Retina (tissue), 1 donor: ENCODE data around the gene PRIMA1.
A peak's percentile ranks its signal among the peaks of the same experiment; 100 is the strongest.
"Not testable (repeated sequence)": the region's sequence is repeated elsewhere in the genome, so short reads cannot be mapped to it uniquely, and the experiment has no call there.

Source experiments
- DNase-seq: peaks from one replicate; pipeline ENCODE4 v3.0.0-alpha.2; 2016

The PRIMA1 gene

DNA sequence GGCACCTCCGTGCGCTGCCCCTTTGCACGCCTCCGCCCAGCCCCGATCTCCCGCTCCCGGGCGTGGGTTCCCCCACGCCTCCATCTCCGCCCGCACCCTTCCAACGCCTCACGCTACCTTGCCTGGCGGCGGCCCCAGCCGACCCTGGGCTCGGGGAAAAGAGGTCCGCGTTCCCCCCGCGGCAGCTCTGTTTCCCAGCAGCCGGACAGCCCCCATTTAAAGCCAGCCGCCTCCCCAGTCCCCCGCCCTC, at the start of gene PRIMA1:
PRIMA1 (minus strand) TSS at position 193 of the 250 bp plus-strand sequence. CDS start 767 bp downstream, outside the sequence.
- peak; percentile 72 for DNase-seq

DNA sequence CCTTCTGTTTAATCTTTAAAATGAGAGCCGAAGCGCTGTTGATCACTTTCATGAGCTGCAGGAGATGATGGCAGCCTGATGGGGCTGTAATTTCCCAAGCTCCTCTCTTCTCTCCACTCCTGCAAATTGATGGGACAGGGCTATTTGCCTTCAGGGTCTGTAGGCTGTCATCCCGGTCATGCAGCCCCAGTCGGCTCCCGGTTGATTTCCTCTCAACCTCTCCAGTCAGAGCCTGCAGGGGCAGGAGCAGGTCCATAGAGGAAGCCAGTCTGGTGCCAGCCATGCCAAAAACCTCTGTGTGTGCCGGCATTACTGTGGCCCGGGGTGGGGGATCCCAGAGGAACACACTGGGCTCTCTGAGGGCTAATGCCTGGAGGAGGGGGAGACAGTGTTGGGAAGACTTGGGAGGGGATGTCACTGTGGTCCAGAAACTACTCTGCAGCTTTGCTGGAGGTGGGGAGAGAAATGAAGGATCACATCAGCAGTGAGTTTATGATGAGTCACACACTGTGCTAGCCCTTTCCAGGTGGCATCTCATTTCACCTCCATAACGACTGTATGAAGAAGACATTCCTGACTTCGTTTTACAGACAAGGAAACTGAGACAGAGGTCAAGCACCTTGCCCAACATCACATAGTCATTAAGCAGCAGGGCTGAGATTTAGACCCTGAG, 46.5 kb upstream of the PRIMA1 start:
- peak; percentile 26 for DNase-seq

DNA sequence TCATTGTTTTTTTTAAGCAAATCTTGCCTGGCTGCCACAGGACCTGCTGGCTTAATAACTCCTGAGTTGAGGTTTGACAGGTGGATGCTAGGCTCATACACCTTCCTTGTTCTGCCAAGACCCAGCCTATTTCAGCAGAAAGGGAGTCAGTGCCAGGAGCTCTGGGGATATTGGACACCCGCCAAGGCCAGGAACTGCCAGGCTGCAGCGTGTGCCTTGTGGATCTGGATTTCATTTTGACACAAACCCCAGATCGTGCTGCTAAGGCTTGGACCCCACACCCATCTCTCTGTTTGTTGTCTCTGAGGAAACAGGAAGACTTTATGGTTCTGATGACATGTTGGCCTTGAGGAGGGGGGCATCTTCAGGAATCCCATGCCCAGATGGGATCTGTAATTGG, 44.4 kb upstream of the PRIMA1 start:
- DNase-seq: no peak

DNA sequence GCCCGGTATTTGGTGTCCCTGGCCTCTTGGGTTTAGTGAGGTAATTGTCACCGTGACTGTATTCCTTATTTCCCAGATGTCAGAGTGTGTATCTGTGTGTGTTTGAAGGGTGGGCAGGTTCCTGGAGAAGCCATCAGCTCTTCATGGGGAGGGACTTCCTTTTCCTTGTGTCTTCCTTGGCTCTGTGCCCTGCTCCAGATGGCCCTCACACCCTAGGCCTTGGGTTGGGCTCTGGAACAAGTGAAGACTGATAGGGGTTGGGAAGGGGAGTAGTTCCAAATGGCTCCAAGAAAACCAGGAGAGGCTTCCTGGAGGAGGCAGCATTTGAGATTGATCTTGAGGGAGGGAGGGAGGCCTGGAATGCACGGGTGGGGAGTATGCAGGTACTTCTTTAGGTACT, 43.8 kb upstream of the PRIMA1 start:
- no peak for DNase-seq

GRCh38 chr14:93830753-93831461, 42.6 kb upstream of the PRIMA1 start:
- no peak for DNase-seq

DNA sequence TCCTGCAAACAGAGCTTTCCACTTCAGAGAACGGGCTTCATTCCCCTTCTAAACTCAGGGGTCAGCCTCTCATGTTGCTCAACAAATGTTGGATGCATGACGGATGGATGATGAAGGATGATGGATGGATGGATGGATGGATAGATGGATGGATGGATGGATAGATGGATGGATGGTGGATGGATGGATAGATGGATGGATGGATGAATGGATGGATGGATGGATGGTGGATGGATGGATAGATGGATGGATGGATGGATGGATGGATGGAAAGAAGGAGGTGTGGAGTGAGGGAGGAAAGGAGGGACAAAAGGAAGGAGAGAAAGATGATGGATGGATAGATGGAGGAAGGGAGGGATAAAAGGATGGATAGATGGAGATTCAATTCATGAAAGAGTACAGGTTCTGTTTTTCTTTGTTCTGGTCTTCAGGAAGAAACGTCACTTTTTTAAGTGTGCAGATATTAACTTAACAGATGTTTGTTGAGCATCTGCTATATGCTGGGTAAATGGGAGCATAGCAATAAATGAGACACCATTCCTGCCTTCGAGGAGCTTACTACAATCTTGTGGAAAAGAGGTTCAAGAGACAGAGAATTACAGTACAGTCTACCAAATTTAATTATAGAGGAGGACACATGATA, 41.7 kb upstream of the PRIMA1 start:
- no peak for DNase-seq

GRCh38 chr14:93825235-93825553, 36.9 kb upstream of the PRIMA1 start:
- no peak for DNase-seq

DNA sequence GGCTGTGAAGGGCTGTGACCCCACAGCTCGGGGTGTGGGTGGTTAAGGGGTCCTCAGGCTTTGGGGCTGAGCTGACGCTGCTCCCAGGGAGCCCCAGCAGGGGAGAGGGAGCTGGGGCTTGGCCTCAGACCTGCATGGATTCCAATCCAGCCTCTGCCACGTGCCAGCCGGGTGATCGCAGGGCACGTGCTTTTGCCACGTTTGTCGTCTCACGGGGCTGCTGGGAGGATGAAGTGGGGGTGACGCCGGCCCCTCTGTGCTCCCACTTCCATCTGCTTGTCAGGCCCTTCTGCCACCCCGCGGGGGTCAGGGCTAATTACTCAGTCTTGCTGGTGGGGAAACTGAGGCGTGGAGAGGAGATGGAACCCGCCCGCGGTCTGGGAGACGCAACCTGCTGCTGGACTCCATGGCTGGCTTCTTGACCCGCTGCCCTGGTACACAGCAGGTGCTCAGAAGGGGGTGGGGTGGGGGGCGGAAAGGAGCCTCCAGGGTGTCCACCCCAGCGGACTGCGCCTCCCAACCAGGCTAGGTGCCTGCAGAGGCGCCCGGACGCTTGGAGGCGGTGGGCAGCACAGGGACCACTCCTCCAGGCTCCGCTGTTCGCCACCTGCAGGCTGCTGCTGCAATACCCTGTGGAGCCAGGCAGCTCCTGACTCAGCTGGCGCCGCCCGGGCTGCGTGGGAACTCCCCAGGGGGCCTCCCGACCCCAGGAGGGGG, 36.4 kb upstream of the PRIMA1 start:
- DNase-seq: no peak

- no peak for DNase-seq
These were observed 35.8 kb upstream of the PRIMA1 start for GRCh38 chr14:93824076-93824475.

DNA sequence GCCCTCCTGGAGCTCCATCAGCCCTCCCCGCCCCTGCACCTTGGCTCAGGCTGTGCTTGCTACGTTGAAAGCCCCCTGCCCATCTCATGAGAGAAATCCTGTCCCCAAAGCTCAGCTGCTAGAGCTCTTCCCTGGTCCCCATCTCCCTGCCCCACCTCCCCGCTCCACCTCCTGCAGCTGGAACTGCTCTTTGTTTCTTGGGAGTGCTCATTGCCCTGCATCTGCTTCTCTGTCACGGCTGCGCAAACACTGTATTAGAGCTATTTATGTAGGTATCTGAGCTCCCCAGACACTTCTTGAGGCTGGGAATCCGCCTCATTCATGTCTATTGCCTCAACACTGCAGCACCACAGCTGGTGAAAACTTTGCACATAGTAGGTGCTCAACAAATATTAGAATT, 32.8 kb upstream of the PRIMA1 start:
- DNase-seq: no peak

DNA sequence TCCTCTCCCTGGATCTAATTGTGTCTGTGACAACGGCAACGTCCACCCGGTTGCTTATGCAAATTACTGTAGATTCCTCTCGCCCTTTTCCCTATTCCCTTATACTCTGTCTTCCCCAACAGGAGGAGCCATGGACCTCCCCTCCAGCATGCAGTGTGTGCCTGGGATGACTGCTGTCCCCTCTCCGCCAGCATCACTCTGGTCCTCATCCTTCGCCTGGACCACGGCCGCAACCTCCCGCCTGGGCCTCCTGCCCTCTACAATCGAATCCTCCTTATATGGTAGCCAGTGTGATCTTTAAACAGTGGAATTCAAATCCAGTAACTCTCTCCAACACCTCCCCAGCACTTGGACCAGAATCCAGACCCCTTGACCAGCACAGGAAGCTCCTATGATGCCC, 30.6 kb upstream of the PRIMA1 start:
- no peak for DNase-seq

DNA sequence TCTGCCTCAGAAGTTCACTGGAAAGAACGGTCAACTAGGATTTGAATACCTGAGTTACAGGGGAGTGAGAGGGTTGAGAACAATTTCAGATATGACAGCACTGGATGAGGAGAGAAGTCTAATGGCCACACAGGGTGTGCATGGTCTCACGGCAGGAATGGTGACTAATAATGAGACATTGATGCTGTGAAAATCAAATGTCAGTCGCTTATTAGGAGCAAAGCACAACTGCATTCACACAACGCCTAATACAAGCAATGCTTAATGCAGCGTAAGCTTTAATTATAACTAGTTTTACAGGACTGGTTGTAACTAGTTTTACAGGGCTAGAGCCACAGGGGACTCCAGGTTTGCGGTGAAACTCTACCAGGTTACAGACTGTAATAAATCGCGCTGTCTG, 23.4 kb upstream of the PRIMA1 start:
- no peak for DNase-seq

DNA sequence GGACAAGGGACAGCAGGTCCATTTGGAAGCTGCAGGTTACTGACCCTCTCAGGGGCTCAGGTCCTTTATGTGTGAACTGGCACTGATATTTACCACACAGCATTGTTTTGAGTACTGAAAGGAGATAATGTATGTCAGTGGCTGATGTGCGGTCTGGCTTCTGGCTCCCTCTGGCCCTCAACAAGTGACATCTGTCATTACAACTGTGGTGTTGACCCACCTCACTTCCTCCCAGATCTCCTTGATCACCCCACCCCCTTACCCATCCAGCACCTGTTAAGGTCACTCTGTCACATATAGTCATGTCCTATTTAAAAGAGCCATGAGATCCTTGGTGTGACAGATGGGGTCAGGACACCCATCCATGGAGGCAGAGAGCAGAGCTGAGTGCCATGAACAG, 22.7 kb upstream of the PRIMA1 start:
- no peak for DNase-seq

- DNase-seq: not testable (repeated sequence)
These were observed 21.5 kb upstream of the PRIMA1 start for GRCh38 chr14:93809491-93810420.

DNA sequence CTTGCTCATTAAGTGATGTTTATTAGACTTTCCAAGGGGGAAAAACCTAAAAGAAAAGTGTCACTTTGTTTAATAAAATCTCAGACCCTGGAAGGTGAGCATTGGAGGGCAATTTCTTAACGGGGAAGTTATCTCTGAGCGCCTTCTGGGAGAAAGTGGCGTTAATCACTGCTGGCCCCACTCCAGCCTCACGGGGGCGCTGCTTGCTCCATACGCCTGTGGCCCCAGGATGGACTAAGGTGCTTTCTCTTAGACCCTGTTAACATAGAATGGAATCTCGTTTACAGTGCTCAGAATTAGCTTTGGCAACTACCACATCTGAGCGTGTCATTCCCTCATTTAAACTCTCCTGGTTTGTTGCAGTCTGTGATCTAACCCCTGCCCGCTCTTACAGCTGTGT, 16.4 kb upstream of the PRIMA1 start:
- DNase-seq: no peak

- DNase-seq: no peak
These were observed 15.4 kb upstream of the PRIMA1 start for GRCh38 chr14:93803408-93804318.

DNA sequence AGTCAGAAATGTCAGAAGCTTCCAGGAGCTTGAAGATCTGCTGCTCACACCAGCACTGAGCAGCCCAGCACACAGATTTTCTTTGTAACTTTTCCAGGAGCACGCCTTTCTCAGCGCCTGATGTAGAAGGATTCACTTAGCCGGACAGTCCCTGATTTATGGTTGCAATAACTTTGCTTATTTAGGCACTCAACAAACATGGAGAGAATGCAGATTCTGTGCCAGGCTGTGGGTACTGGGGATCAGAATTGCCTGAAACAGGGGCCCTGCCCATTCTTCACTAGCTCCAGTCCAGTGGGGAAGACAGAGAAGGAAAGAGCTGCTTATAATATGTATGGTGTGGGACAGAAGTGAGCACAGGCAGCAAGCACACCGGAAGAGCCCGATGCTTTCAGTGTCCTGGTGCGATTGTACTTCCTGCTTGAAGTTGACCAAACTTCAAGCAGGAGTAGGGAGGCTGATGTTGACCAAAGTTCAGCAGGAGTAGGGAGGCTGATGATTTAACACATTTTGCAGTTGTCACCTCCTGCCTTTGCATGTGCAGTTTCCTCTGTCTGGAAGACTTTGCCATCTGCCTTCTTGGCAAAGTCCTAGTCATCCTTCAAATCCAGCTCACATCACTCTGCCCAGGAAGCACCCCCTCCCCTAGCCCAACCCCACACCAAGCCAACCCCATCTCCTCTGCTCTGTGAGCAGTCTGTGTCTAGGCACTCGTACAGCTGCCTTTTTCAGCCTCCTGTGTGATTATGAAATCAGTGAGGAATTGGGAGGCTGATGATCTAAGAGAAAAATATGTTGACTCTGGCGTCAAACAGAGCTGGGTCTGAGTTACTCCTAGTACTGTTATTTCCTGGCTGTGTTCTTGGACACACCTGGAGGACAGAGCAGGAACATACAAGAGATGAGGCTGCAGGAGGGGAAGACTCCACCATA, 12.0 kb upstream of the PRIMA1 start:
- DNase-seq: no peak

GRCh38 chr14:93799617-93799988, 11.3 kb upstream of the PRIMA1 start:
- no peak for DNase-seq

GRCh38 chr14:93797536-93797935, 9.3 kb upstream of the PRIMA1 start:
- no peak for DNase-seq

DNA sequence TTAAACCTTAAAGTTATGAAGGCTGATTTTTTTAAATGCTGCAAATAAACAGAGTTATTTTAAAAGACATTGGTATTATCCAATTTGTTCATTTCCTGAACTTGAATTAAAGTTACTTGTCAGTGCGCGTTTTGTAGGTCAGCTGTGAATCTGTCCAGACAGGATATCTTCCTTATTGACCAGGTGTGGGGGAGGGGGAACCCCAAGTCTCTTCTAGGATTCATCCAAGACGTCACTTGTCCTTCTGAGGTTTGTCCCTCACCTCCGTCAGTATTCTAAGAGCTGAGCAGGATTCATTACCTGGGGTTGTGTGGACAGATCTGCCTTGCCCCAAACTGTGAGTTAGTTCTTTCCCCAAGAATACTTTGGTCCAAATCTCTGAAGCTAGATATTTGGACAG, 8.8 kb upstream of the PRIMA1 start:
- no peak for DNase-seq

DNA sequence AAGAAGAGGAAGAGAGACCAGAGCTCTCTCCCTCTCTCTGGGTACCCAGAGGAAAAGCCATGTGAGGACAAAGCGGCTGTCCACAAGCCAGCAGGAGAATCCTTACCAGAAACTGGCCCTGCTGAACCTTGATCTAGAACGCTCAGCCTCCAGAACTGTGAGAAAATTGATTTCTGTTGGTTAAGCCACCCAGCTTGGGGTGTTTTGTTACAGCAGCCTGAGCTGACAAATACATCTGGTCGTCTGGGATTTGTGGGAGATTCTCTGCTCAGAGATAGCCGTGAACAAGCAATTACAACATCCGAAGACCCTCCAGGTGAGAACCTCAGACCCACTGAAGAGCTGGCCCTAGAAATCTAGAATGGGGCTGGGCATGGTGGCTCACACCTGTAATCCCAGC, 6.5 kb upstream of the PRIMA1 start:
- DNase-seq: no peak
